OCI-LY7 (cell line): ENCODE results near the gene NMT1. TPM values are rescaled to one million over a fixed set of nuclear protein-coding genes. Genes with fewer than 3 reads are reported as not detected.

Experiments
- BruUV-seq: library from RNA; stranded (reverse); fragments of 400-500 nt; replicated peaks from 2 replicates; lab custom pipeline; 2021; lab: Mats Ljungman, UMichigan
- CTCF ChIA-PET: fragments of 300-600 bp; sonication (Branson Sonifier 250); formaldehyde crosslinking; loops from one replicate; lab custom pipeline; 2022; ENCODE audit warnings: antibody characterized with exemption; ENCODE audit not compliant: unreplicated experiment; lab: Charles Lee
- POLR2A ChIA-PET: fragments of 300-600 bp; sonication (Branson Sonifier 250); formaldehyde crosslinking; loops from one replicate; lab custom pipeline; 2022; ENCODE audit warnings: antibody characterized with exemption; lab: Charles Lee
- DNase-seq: peaks from one replicate; pipeline ENCODE4 v3.0.0-alpha.2; 2015; ENCODE audit warnings: low spot score
- H2AFZ ChIP-seq: fragments of 200-600 bp; sonication (generic), shearing (Covaris generic); 2 replicates; pipeline ENCODE4 v1.6.1; 2014; ENCODE audit warnings: mild to moderate bottlenecking, antibody characterized with exemption, low read length, moderate library complexity
- H3K27ac ChIP-seq: fragments of 200-600 bp; sonication (generic); 2 replicates; pipeline ENCODE4 v1.5.1; 2014; ENCODE audit warnings: mixed run types, low read depth, mild to moderate bottlenecking, moderate library complexity, low read length, inconsistent platforms; ENCODE audit not compliant: poor library complexity, severe bottlenecking
- H3K36me3 ChIP-seq: fragments of 200-600 bp; sonication (generic); 2 replicates; pipeline ENCODE4 v1.6.1; 2014; ENCODE audit warnings: mild to moderate bottlenecking, antibody characterized with exemption, low read length, moderate library complexity, mixed read lengths; ENCODE audit not compliant: insufficient read depth
- H3K4me1 ChIP-seq: fragments of 200-600 bp; sonication (generic); 2 replicates; pipeline ENCODE4 v1.5.1; 2014; ENCODE audit warnings: mild to moderate bottlenecking, low read length; ENCODE audit not compliant: insufficient read depth, poor library complexity, severe bottlenecking
- H3K4me2 ChIP-seq: fragments of 200-600 bp; sonication (generic); 2 replicates; pipeline ENCODE4 v1.6.1; 2014; ENCODE audit warnings: mild to moderate bottlenecking, low read length
- H3K4me3 ChIP-seq: fragments of 200-600 bp; sonication (generic); 2 replicates; pipeline ENCODE4 v1.5.1; 2014; ENCODE audit warnings: mild to moderate bottlenecking, low read depth, low read length; ENCODE audit not compliant: poor library complexity, severe bottlenecking
- H3K79me2 ChIP-seq: fragments of 200-600 bp; sonication (generic); 2 replicates; pipeline ENCODE4 v1.6.1; 2016; ENCODE audit warnings: low read depth, mild to moderate bottlenecking, low read length, moderate library complexity, mixed read lengths; ENCODE audit not compliant: insufficient read depth
- H3K9me2 ChIP-seq: fragments of 200-600 bp; sonication (generic); 2 replicates; pipeline ENCODE4 v1.6.1; 2016; ENCODE audit warnings: mild to moderate bottlenecking, low read length, mixed read lengths; ENCODE audit not compliant: insufficient read depth
- H3K9me3 ChIP-seq: fragments of 200-600 bp; sonication (generic); 2 replicates; pipeline ENCODE4 v1.6.1; 2014; ENCODE audit warnings: mild to moderate bottlenecking, mixed run types, low read length, mixed read lengths
- H4K20me1 ChIP-seq: fragments of 200-600 bp; sonication (generic); 2 replicates; pipeline ENCODE4 v1.6.1; 2014; ENCODE audit warnings: mild to moderate bottlenecking, antibody characterized with exemption, low read length, moderate library complexity, mixed read lengths; ENCODE audit not compliant: insufficient read depth
- EZH2phosphoT487 ChIP-seq: fragments of 200-600 bp; sonication (generic); IDR thresholded peaks from 2 replicates; pipeline ENCODE4 v1.6.1; 2018; ENCODE audit warnings: low read depth, borderline replicate concordance, mild to moderate bottlenecking, mixed run types, antibody characterized with exemption, low read length, moderate library complexity, mixed read lengths
- intact Hi-C: fragments of 100-400 bp; cut with micrococcal nuclease; formaldehyde crosslinking; loops from one replicate; pipeline ENCODE4 v1.10.0; 2022; ENCODE audit not compliant: unreplicated experiment
- total RNA-seq, 2 experiments: library from RNA; depleted of rRNA in 1 of 2; stranded (reverse); fragments of >200 nt in 1 of 2; shearing (Covaris generic) in 1 of 2; gene quantifications; 2 replicates each; pipeline ENCODE4 v1.2.3, GENCODE V29; 2014 to 2022
- TF ChIP-seq, protein P1 (sequence below): fragments of 200-600 bp; sonication (generic); conservative IDR thresholded peaks from 2 replicates; pipeline ENCODE4 v1.5.1; 2014; ENCODE audit warnings: mild to moderate bottlenecking, antibody characterized with exemption, low read length, moderate library complexity, mixed read lengths

Gene NMT1
- total RNA-seq, 2 experiments from 2014 or later: 82.3 to 134 TPM

DNA sequence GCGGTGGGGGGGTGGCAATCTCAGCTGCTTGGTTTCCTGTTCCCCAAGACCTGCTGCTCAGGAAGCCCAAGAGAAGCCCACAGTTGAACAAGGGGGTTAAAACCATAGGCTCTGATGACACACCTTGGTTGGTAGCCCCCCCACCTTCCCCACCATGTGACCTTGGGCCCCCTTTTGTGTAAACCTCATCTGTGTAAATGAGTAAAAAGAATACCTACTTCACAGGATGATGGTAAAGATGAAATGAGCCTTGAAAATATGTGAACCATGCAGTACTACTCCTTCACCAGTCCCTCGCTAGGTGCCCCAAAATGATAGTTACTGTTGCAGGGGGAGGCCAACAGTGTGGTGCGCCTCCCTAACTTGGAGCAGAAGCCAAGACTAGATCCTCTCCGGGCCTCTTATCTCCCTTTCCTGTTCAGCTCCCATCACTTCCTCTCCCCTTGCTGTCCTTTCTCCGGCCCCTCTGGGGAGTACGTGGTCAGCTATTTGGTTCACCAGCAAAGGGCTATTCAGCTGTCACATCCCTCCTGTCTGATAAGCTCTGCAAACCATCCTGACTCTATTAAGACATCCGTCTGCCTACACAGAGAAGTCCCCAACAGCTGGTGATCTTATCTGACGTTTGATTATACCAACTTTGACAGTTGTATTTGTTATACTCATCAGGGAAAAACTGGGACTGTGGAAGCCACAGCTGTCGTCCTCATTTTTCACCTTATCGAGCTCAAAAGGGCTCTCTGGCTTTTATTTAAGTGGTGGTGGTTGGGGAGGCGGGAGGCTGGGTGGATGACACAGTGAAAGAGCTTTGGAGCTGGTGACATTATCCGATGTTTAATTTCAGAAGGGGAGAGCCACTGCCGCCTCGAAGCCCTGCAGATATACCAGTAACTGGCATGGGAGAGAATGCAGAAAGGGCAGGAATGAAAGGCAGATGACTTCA is 29.6 kb upstream of the NMT1 start:
- Histone ChIP-seq H3K9me2 (no peaks in the 10 kb centered on the region), H3K36me3 (peaks cover 64% of the 10 kb centered on the region), H3K79me2 (no peaks in the 10 kb centered on the region), H4K20me1 (no peaks in the 10 kb centered on the region), H2AFZ (no peak overlapping the region), H3K27ac (no peak overlapping the region), H3K4me2 (no peak overlapping the region), H3K9me3 (no peaks in the 10 kb centered on the region), H3K4me1 (no peaks in the 10 kb centered on the region), H3K4me3 (no peak overlapping the region)
- intact Hi-C loops: no loop called here
- TF ChIP-seq, protein P1, sequence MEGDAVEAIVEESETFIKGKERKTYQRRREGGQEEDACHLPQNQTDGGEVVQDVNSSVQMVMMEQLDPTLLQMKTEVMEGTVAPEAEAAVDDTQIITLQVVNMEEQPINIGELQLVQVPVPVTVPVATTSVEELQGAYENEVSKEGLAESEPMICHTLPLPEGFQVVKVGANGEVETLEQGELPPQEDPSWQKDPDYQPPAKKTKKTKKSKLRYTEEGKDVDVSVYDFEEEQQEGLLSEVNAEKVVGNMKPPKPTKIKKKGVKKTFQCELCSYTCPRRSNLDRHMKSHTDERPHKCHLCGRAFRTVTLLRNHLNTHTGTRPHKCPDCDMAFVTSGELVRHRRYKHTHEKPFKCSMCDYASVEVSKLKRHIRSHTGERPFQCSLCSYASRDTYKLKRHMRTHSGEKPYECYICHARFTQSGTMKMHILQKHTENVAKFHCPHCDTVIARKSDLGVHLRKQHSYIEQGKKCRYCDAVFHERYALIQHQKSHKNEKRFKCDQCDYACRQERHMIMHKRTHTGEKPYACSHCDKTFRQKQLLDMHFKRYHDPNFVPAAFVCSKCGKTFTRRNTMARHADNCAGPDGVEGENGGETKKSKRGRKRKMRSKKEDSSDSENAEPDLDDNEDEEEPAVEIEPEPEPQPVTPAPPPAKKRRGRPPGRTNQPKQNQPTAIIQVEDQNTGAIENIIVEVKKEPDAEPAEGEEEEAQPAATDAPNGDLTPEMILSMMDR: no peak
- no peak for TF ChIP-seq EZH2phosphoT487
- BruUV-seq: no TSS peak
- POLR2A ChIA-PET: interaction anchor here (0.6 kb wide), 1 partner anchor 14 kb away, joined by 3 read pairs; no protein-coding TSS in a partner anchor
- DNase-seq: no peak
- CTCF ChIA-PET: no interaction called here

GRCh38 chr17:45032174-45032541 is 29.0 kb upstream of the NMT1 start:
- Histone ChIP-seq H3K9me3 (no peaks in the 10 kb centered on the region), H3K27ac (no peak overlapping the region), H3K4me1 (no peaks in the 10 kb centered on the region), H3K4me3 (no peak overlapping the region), H2AFZ (no peak overlapping the region), H3K9me2 (no peaks in the 10 kb centered on the region), H4K20me1 (no peaks in the 10 kb centered on the region), H3K79me2 (no peaks in the 10 kb centered on the region), H3K36me3 (peaks cover 59% of the 10 kb centered on the region), H3K4me2 (no peak overlapping the region)
- intact Hi-C loops: no loop called here
- ChIA-PET POLR2A (no interaction called here), CTCF (no interaction called here)
- BruUV-seq: no TSS peak
- TF ChIP-seq EZH2phosphoT487: no peak
- TF ChIP-seq, protein P1: no peak
- DNase-seq: no peak

- Histone ChIP-seq H4K20me1 (no peaks in the 10 kb centered on the region), H3K9me3 (no peaks in the 10 kb centered on the region), H3K4me1 (peaks cover 6% of the 10 kb centered on the region), H3K4me2 (no peak overlapping the region), H3K9me2 (no peaks in the 10 kb centered on the region), H3K4me3 (no peak overlapping the region), H3K27ac (no peak overlapping the region), H3K36me3 (peaks cover 52% of the 10 kb centered on the region), H3K79me2 (no peaks in the 10 kb centered on the region), H2AFZ (no peak overlapping the region)
- DNase-seq: no peak
- CTCF ChIA-PET: no interaction called here
- TF ChIP-seq EZH2phosphoT487: no peak
- TF ChIP-seq, protein P1: no peak
- intact Hi-C loops: no loop called here
- POLR2A ChIA-PET: no interaction called here
- BruUV-seq: no TSS peak
Observed at GRCh38 chr17:45034599-45034998, 26.5 kb upstream of the NMT1 start.
